AG04449 (cell line): ENCODE measurements around the gene SNX6.
A peak's percentile ranks its signal among the peaks of the same experiment; 100 is the strongest.
"Not testable (repeated sequence)": the region's sequence is repeated elsewhere in the genome, so short reads cannot be mapped to it uniquely, and the experiment has no call there.

Experiments
- CTCF ChIA-PET: fragments of 350-600 bp; formaldehyde crosslinking; extraction: SDS; loops from one replicate; lab custom pipeline; 2021; ENCODE audit warnings: antibody characterized with exemption; lab: Yijun Ruan, JAX
- POLR2A ChIA-PET: fragments of 400-600, 350-600 bp; formaldehyde crosslinking; extraction: SDS; loops from one replicate; lab custom pipeline; 2020; ENCODE audit warnings: antibody characterized with exemption, inconsistent platforms; lab: Yijun Ruan, JAX
- DNase-seq: peaks from one replicate; pipeline ENCODE4 v3.0.0-alpha.2; 2010; ENCODE audit warnings: low read depth, low spot score
- H3K4me3 ChIP-seq: 2 replicates; pipeline ENCODE4 v1.5.1; 2011; ENCODE audit warnings: low read depth, mild to moderate bottlenecking, control low read depth, low read length
- TF ChIP-seq, protein P1 (sequence below): IDR thresholded peaks from one replicate; pipeline ENCODE4 v1.5.1; 2011; ENCODE audit warnings: mild to moderate bottlenecking, moderate library complexity, low read length, control low read depth, inconsistent platforms; ENCODE audit not compliant: insufficient read depth; ENCODE audit errors: missing control alignments

Gene SNX6

DNA sequence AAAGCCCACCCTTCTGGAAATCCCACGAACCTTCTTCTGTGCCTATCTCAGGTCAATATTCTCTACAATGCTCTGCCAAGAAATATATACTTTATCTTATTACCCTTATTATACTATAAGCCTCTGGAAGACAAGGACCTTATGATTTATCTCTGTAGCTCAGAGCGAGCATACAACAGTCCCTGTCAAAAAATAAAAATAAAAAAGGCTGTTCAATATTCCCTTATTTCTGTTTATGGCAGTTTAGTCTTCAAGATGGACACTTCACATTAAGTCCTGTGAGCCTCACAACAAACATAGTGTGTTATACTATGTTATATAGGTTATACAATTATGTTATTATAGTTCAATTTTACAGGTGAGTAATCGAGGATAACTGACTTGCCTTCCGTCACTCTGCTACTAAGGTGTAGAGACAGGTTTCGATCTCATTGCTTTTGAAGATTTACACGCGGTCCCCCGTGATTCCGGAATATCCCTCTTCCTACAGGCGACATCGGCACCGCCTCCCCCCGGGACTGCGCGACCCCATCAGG is 91.0 kb downstream of the SNX6 start:
- H3K4me3 ChIP-seq: peak overlapping the region; percentile 98
- POLR2A ChIA-PET: no interaction called here
- CTCF ChIA-PET: interaction anchor here (0.9 to 5.5 kb wide), 3 partner anchors 19 to 215 kb away, joined by 3 to 21 read pairs (median 12); no protein-coding TSS in a partner anchor
- no peak for DNase-seq
- TF ChIP-seq, protein P1, sequence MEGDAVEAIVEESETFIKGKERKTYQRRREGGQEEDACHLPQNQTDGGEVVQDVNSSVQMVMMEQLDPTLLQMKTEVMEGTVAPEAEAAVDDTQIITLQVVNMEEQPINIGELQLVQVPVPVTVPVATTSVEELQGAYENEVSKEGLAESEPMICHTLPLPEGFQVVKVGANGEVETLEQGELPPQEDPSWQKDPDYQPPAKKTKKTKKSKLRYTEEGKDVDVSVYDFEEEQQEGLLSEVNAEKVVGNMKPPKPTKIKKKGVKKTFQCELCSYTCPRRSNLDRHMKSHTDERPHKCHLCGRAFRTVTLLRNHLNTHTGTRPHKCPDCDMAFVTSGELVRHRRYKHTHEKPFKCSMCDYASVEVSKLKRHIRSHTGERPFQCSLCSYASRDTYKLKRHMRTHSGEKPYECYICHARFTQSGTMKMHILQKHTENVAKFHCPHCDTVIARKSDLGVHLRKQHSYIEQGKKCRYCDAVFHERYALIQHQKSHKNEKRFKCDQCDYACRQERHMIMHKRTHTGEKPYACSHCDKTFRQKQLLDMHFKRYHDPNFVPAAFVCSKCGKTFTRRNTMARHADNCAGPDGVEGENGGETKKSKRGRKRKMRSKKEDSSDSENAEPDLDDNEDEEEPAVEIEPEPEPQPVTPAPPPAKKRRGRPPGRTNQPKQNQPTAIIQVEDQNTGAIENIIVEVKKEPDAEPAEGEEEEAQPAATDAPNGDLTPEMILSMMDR: no peak

DNA sequence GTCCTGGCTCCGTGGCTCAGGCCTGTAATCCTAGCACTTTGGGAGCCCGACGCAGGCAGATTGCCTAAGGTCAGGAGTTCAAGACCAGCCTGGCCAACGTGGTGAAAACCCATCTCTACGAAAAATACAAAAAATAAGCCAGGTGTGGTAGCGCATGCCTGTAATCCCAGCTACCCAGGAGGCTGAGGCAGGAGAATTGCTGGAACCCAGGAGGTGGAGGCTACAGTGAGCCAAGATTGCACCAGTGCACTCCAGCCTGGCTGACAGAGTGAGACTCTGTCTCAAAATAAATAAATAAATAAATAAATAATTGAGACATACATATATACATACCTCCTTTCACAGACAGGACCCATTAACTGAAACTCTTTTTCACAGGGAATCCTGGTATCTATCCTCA is 91.9 kb downstream of the SNX6 start:
- DNase-seq, POLR2A ChIA-PET: not testable (repeated sequence)
- peak overlapping the region; percentile 98 for H3K4me3 ChIP-seq
- CTCF ChIA-PET: interaction anchor here (0.9 to 5.5 kb wide), 3 partner anchors 18 to 214 kb away, joined by 3 to 21 read pairs (median 12); no protein-coding TSS in a partner anchor

DNA sequence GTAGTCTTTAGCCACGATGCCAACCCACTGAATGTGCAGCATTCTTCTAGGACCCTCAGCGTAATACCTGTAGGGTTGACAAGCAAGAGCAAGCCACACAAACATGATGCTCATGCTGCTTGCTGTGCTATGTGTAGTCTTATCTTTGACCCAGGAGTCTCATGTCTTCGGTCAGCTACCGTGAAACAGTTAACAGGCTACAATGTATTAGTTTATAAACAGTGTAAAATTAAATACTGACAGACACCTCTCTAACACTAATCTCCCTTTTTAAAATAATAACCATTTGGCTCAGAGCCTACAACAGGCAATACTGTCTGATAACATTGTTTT is 92.3 kb downstream of the SNX6 start:
- CTCF ChIA-PET: interaction anchor here (3.3 to 5.5 kb wide), 2 partner anchors 206 to 213 kb away, joined by 12 to 21 read pairs; no protein-coding TSS in a partner anchor
- no peak overlapping the region for H3K4me3 ChIP-seq
- TF ChIP-seq, protein P1: no peak
- POLR2A ChIA-PET: interaction anchor here (0.9 kb wide), 1 partner anchor 78 kb away, joined by 4 read pairs; no protein-coding TSS in a partner anchor
- no peak for DNase-seq

DNA sequence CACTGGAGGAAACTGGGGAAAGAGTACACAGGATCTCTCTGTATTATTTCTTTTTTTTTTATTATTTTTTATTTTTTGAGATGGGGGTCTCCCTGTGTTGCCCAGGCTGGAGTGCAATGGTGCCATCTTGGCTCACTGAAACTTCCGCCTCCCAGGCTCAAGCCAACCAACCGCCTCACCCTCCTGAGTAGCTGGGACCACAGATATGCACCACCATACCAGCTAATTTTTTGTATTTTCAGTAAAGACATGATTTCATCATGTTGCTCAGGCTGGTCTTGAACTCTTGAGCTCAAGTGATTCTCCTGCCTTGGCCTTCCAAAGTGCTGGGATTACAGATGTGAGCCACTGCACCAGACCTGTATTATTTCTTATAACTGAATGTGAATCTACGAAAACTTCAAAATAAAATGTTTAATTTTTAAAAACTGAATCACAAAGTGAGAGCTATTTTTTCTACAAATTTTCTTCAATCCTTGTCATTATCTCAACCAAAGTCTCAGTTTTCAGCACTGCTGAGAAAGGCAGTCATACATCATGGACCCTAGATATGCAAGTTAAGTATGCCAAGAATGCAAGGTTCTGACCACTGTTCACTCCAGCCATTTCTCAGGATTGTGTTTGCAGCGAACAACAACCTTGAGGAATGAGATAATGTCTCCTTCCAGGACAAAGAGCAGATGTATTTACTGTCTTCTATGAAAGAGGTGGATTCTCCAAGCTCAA is 92.8 kb downstream of the SNX6 start:
- POLR2A ChIA-PET: interaction anchor here (0.6 to 1.3 kb wide), 4 partner anchors 13 to 77 kb away, joined by 3 to 4 read pairs (median 4); no protein-coding TSS in a partner anchor
- peak; percentile 34 for DNase-seq
- no peak overlapping the region for H3K4me3 ChIP-seq
- CTCF ChIA-PET: interaction anchor here (1.3 to 5.5 kb wide), 3 partner anchors 206 to 213 kb away, joined by 4 to 21 read pairs (median 12); no protein-coding TSS in a partner anchor
- TF ChIP-seq, protein P1: no peak

DNA sequence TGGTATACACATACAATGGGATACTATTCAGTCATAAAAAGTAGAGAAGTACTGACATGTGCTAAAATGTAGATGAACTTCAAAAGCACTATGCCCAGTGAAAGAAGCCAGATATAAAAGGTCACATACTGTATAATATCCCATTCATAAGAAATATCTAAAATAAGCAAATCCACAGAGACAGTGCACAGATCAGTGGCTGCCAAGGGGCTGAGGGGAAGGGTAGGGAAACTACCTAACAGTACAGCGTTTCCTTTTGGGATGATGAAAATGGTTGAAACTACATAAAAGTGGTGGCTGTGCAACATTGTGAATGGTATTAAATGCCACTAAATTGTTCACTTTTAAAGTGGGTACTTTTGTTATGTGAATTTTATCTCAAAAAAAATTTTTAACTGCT is 102.4 kb downstream of the SNX6 start:
- no peak for DNase-seq
- TF ChIP-seq, protein P1: no peak
- POLR2A ChIA-PET: no interaction called here
- H3K4me3 ChIP-seq: no peak overlapping the region
- CTCF ChIA-PET: no interaction called here

DNA sequence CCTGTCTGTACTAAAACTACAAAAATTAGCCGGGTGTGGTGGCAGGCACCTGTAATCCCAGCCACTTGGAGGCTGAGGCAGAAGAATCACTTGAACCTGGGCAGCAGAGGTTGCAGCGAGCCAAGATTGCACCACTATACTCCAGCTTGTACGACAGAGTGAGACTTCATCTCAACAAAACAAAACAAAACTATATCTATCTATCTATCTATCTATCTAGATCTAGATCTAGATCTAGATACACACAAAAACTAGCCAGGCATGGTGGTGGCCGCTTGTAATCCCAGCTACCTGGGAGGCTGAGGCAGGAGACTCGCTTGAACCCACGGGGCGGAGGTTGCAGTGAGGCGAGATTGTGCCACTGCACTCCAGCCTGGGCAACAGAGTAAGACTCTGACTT is 105.7 kb downstream of the SNX6 start:
- H3K4me3 ChIP-seq, DNase-seq, CTCF ChIA-PET: not testable (repeated sequence)
- POLR2A ChIA-PET: interaction anchor here (1.2 kb wide), 1 partner anchor 12 kb away, joined by 3 read pairs; no protein-coding TSS in a partner anchor

DNA sequence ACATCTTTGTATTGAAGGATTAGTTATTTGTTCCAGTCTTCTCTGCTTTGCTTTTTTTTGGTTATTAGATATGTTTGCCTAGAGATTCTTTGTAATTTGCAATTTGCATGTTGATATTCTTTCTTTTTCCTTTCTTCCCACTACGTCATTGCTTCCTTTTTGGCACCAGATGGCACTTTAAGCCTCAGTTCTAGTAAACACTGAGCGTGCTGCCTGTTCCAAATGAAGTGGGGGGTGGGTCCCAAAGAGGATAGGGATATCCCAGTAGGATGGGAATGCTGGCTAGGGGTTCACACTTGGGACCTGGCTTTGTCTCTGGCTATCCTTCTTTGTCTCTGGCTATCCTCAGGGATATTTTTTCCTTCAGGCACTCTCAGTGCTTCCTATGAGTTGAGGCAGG is 107.5 kb downstream of the SNX6 start:
- ChIA-PET CTCF (interaction anchor here (1.1 kb wide), 1 partner anchor 11 kb away, joined by 3 read pairs; no protein-coding TSS in a partner anchor), POLR2A (no interaction called here)
- DNase-seq: no peak
- H3K4me3 ChIP-seq: no peak overlapping the region
- TF ChIP-seq, protein P1: no peak

DNA sequence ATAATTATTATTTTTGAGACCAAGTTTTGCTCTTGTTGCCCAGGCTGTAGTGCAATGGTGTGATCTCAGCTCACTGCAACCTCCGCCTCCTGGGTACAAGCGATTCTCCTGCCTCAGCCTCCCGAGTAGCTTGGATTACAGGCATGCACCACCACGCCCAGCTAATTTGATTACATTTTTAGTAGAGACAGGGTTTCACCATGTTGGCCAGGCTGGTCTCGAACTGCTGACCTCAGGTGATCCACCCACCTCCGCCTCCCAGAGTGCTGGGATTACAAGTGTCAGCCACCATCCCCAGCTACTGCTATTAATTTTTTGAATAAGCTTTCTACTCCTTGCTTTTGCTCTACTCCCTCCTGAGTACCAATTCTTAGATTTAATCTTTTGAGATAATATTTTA is 108.9 kb downstream of the SNX6 start:
- POLR2A ChIA-PET, H3K4me3 ChIP-seq, DNase-seq, CTCF ChIA-PET: not testable (repeated sequence)

DNA sequence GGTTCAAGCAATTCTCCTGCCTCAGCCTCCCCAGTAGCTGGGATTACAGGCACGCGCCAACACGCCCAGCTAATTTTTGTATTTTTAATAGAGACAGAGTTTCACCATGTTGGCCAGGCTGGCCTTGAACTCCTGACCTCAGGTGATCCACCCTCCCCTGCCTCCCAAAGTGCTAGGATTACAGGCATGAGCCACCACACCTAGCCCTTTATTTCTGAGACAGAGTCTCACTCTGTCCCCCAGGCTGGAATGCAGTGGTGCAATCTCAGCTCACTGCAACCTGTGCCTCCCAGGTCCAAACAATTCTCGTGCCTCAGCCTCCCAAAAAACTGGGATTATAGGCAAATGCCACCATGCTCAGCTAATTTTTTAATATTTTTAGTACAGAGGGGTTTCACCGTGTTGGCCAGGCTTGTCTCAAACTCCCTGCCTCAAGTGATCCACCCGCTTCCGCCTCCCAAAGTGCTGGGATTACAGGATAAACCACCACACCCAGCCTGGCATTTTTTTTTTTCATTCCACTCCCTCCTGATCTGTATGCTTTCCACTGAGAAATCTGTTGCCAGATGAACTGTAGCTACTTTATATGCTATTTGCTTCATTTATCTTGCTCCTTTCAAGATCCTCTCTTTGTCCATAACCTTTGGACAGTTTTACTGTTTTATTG is 109.5 kb downstream of the SNX6 start:
- POLR2A ChIA-PET, H3K4me3 ChIP-seq, DNase-seq: not testable (repeated sequence)
- CTCF ChIA-PET: interaction anchor here (1.4 kb wide), 1 partner anchor 18 kb away, joined by 3 read pairs; no protein-coding TSS in a partner anchor
